ENCODE data around the gene CHL1. TPM values are rescaled to one million over a fixed set of nuclear protein-coding genes. Genes with fewer than 3 reads are reported as not detected.
A peak's percentile ranks its signal among the peaks of the same experiment; 100 is the strongest.

The CHL1 gene
- total and polyA plus RNA-seq, 8 donors: 0.62 to 25.3 (median 10.5) TPM

- no peaks in the 10 kb centered on the region for H3K27me3 ChIP-seq
- no peak overlapping the region for H3K4me3 ChIP-seq
- intact Hi-C loops (cut with DNase I; ENCODE audit: low total_unique reads): no loop called here
- no peak for TF ChIP-seq EP300 (IDR thresholded peaks at IDR 0.05)
- no peak for TF ChIP-seq POLR2AphosphoS5 (IDR thresholded peaks at IDR 0.05)
- TF ChIP-seq POLR2A (IDR thresholded peaks at IDR 0.05): no peak
- no peak for TF ChIP-seq CTCF (IDR thresholded peaks at IDR 0.05)
- no peaks in the 10 kb centered on the region for H3K36me3 ChIP-seq
- DNase-seq: no peak
- peaks cover 0 to 18% (median 5%) of the 10 kb centered on the region in 4 donors for H3K4me1 ChIP-seq
- no peak overlapping the region for H3K27ac ChIP-seq
- H3K9me3 ChIP-seq: no peaks in the 10 kb centered on the region
- 71 to 92% (median 76%) methylated on average over 1 of the region's 1 CpG for WGBS, 5 donors
Observed at GRCh38 chr3:352599-352998, 156.0 kb downstream of the CHL1 start.

GRCh38 chr3:353191-353739, 156.7 kb downstream of the CHL1 start:
- H3K27ac ChIP-seq: no peak overlapping the region
- TF ChIP-seq POLR2AphosphoS5 (IDR thresholded peaks at IDR 0.05) (no peak), POLR2A (IDR thresholded peaks at IDR 0.05) (no peak)
- H3K4me1 ChIP-seq: peaks cover 0 to 20% (median 5%) of the 10 kb centered on the region in 4 donors
- no peaks in the 10 kb centered on the region for H3K9me3 ChIP-seq
- no peaks in the 10 kb centered on the region for H3K36me3 ChIP-seq
- WGBS, 5 donors: 45 to 58% (median 55%) methylated on average over 3 of the region's 3 CpGs
- no peak overlapping the region for H3K4me3 ChIP-seq
- H3K27me3 ChIP-seq: no peaks in the 10 kb centered on the region
- DNase-seq: no peak
- intact Hi-C loops (cut with DNase I; ENCODE audit: low total_unique reads): no loop called here

- WGBS, 5 donors: 29 to 35% (median 33%) methylated on average over 3 of the region's 3 CpGs
- DNase-seq: peak in 1 of 2 donors; percentile 67
Observed at GRCh38 chr3:354432-354831, 157.9 kb downstream of the CHL1 start.

GRCh38 chr3:355622-356021, 159.1 kb downstream of the CHL1 start:
- TF ChIP-seq POLR2AphosphoS5 (IDR thresholded peaks at IDR 0.05) (peak in 1 of 3 donors; percentile 39), CTCF (IDR thresholded peaks at IDR 0.05) (no peak)
- Histone ChIP-seq H3K9me3 (no peaks in the 10 kb centered on the region), H3K36me3 (no peaks in the 10 kb centered on the region), H3K27me3 (no peaks in the 10 kb centered on the region), H3K4me1 (peaks cover 0 to 20% (median 5%) of the 10 kb centered on the region in 4 donors), H3K27ac (peak overlapping the region in 2 of 5 donors; percentile 7 to 64), H3K4me3 (no peak overlapping the region)
- no peak for DNase-seq
- WGBS, 5 donors: 39 to 53% (median 48%) methylated on average over 8 of the region's 8 CpGs
- intact Hi-C loops (cut with DNase I; ENCODE audit: low total_unique reads): no loop called here

More at GRCh38 chr3:354432-354831, 157.9 kb downstream of the CHL1 start:
- Histone ChIP-seq H3K4me3 (no peak overlapping the region), H3K27me3 (no peaks in the 10 kb centered on the region), H3K4me1 (peaks cover 0 to 20% (median 5%) of the 10 kb centered on the region in 4 donors), H3K27ac (no peak overlapping the region), H3K9me3 (no peaks in the 10 kb centered on the region), H3K36me3 (no peaks in the 10 kb centered on the region)
- intact Hi-C loops (cut with DNase I; ENCODE audit: low total_unique reads): no loop called here
- TF ChIP-seq POLR2A (IDR thresholded peaks at IDR 0.05) (no peak), POLR2AphosphoS5 (IDR thresholded peaks at IDR 0.05) (no peak), CTCF (IDR thresholded peaks at IDR 0.05) (peak in 5 of 7 experiments; percentile 33 to 72 (median 66)), EP300 (IDR thresholded peaks at IDR 0.05) (no peak)

GRCh38 chr3:356952-357351, 160.4 kb downstream of the CHL1 start:
- intact Hi-C loops (cut with DNase I; ENCODE audit: low total_unique reads): no loop called here
- H3K27ac ChIP-seq: peak overlapping the region in 2 of 5 donors; percentile 7 to 64

More at GRCh38 chr3:356952-357351, 160.4 kb downstream of the CHL1 start:
- TF ChIP-seq CTCF (IDR thresholded peaks at IDR 0.05) (no peak), POLR2A (IDR thresholded peaks at IDR 0.05) (no peak), EP300 (IDR thresholded peaks at IDR 0.05) (no peak), POLR2AphosphoS5 (IDR thresholded peaks at IDR 0.05) (no peak)
- Histone ChIP-seq H3K27me3 (no peaks in the 10 kb centered on the region), H3K4me3 (no peak overlapping the region), H3K4me1 (peaks cover 0 to 20% (median 5%) of the 10 kb centered on the region in 4 donors), H3K9me3 (no peaks in the 10 kb centered on the region), H3K36me3 (no peaks in the 10 kb centered on the region)
- DNase-seq: peak in 1 of 2 donors; percentile 26
- 25 to 43% (median 28%) methylated on average over 4 of the region's 4 CpGs for WGBS, 5 donors

All from stomach (tissue), 9 donors.